LNCAP (cell line): Measurements from ENCODE around the gene C22orf31.

Experiments used
- CTCF ChIP-seq: fragments of 450-650 bp; IDR thresholded peaks from 2 replicates; pipeline ENCODE4 v1.5.1; 2017; ENCODE audit warnings: mild to moderate bottlenecking

Gene C22orf31

DNA sequence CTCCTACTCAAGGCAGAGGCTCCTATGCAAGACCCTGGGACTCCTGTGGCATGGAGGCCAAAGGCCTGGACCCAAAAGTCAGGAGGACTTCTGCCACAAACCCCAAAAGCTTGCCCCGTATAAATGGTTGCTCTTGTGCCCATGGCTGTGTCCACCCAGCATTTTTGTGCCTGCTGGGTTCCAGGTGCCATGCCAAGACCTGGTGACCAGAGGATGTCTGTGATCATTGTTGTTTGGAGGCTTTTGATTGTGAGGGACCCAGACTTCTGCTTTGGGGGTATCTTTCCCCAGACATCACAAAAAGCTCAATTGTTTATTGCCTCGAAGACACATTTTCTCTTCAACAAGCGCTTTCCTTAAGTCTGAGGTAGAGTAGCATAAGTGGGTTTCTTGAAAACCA, 35.1 kb downstream of the C22orf31 start:
- no peak for TF ChIP-seq CTCF

- TF ChIP-seq CTCF, result no peak
Observed at GRCh38 chr22:29023172-29023796, 38.3 kb downstream of the C22orf31 start.

GRCh38 chr22:29022101-29022817, 39.4 kb downstream of the C22orf31 start:
- no peak for TF ChIP-seq CTCF

GRCh38 chr22:29018293-29019189, 43.1 kb downstream of the C22orf31 start:
- TF ChIP-seq CTCF, result no peak

DNA sequence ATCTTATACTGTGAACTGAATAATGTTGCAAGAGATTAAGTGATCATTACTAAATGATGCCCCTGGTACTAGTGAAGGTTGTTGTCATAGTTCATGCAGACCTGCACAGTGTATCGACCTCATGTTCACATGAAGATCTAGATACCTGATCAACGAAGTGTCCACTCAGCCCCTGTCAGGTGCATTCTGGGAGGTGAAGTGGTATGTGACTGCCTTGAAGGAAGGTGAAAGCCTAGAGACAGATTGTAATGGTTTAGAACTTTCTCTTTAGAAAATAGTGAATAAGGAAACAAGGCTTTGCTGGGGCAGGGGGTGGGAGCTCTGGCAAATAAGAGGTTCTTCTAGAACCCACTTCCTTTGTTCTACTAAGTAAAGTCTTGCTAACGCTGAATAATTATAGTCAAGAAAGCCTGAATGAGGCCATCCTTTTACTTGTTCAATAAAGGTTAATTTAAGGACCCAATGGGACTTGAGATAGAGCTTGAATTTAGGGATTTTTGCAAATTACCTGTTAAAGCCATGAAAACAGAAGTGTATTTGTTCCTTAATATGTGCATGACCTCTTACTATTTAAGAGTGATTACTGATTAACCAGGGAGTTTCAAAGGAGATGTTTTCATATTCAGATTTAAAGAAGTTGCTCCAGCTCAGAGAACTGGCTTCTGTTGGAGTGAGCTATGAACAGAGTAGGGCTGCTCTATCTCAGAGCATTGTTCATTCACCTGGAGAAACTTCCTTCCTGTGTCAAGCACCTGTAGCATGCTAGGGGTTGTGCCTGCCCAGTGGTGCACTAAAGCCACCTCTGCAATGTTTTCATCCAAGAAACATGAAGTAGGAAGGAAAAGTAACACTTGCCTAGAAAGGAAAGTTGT, 45.3 kb downstream of the C22orf31 start:
- TF ChIP-seq CTCF, result no peak

DNA sequence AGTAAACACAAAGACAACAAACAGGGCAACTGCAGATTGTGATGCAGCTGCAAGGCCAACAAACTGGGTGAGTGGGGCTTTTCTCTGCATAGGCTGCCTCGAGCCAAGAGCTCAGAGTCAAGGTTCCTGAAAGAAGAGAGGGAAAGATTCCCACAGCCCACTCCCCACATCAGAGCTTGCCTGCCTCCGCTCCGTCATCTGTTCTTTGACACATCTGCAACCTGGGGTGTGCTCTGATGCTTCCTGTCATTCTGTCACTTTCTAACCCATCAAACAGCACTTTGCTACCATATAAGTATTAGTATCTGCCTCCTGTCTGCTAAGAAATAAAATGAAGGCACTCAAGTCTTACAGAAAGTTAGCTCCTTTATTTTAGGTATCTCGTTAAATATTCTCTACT, 46.9 kb downstream of the C22orf31 start:
- TF ChIP-seq CTCF, result no peak

GRCh38 chr22:29014293-29014692, 47.3 kb downstream of the C22orf31 start:
- TF ChIP-seq CTCF, result no peak
